Measurements from ENCODE around the gene CCDC91. TPM values are rescaled to one million over a fixed set of nuclear protein-coding genes. Genes with fewer than 3 reads are reported as not detected.

The CCDC91 gene
- polyA plus RNA-seq, 3 donors = 6.3 to 18.1 (median 15.6) TPM

DNA sequence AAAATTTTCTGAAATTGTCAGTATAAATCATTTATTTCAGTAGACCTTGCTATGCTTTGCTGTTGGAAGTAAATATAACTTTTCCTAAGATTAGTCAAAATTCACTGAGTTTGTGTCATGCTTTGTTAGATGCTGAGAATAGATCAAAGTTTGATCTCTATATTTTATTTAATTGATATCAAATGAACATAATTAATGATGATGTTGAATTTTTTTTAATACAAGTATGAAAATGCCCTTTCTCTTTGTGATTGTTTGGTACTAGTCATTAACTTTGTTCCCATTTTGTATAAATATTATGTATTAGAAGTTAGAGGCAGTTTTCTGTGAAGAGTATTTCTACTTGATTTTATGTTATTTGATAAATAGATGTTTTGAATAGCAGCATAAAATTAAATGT, 45.7 kb downstream of the CCDC91 start:
- H3K4me3 ChIP-seq (replicated peaks in 1 of 3; ENCODE audit: low read depth in 2 of 3, low read length in 3 of 3) = no peak overlapping the region
- H3K27me3 ChIP-seq (ENCODE audit: control insufficient read depth in 2 of 2, insufficient read depth in 2 of 2, low read length in 2 of 2) = no peaks in the 10 kb centered on the region
- H3K4me2 ChIP-seq (replicated peaks; ENCODE audit: extremely low read depth, low read length, poor library complexity, severe bottlenecking) = no peak overlapping the region
- DNase-seq = no peak
- no peaks in the 10 kb centered on the region for H3K9me3 ChIP-seq (replicated peaks in 1 of 2; ENCODE audit: control insufficient read depth in 1 of 2, insufficient read depth in 1 of 2, low read length in 2 of 2)
- H4K20me1 ChIP-seq (ENCODE audit: insufficient read depth, low read length) = peaks cover 4% of the 10 kb centered on the region
- H3K36me3 Mint-ChIP-seq = peaks cover 0 to 2% of the 10 kb centered on the region in 2 donors
- H3K36me3 ChIP-seq (replicated peaks in 1 of 2; ENCODE audit: control insufficient read depth in 1 of 2, insufficient read depth in 2 of 2, low read length in 2 of 2) = no peaks in the 10 kb centered on the region
- intact Hi-C loops (cut with micrococcal nuclease) = no loop called here
- no peak overlapping the region for H3K27ac ChIP-seq (ENCODE audit: low read depth in 1 of 2, low read length in 2 of 2)
- no peak overlapping the region for H3K9ac ChIP-seq (ENCODE audit: insufficient read depth, low read length, poor library complexity, severe bottlenecking)
- no peak overlapping the region for H3K4me3 Mint-ChIP-seq
- H3K9me3 Mint-ChIP-seq = peaks cover 0 to 2% (median 0%) of the 10 kb centered on the region in 7 donors
- TF ChIP-seq CTCF (IDR thresholded peaks at IDR 0.05) = no peak
- no peak overlapping the region for H2AFZ ChIP-seq (ENCODE audit: insufficient read depth, low read depth, low read length, poor library complexity, severe bottlenecking)
- H3K79me2 ChIP-seq (ENCODE audit: insufficient read depth, low read length) = peaks cover 3% of the 10 kb centered on the region
- H3K27ac Mint-ChIP-seq = no peak overlapping the region
- no peaks in the 10 kb centered on the region for H3K4me1 Mint-ChIP-seq
- H3K4me1 ChIP-seq (ENCODE audit: control insufficient read depth in 1 of 2, insufficient read depth in 2 of 2, low read length in 2 of 2) = no peaks in the 10 kb centered on the region
- H3K27me3 Mint-ChIP-seq (ENCODE audit: low read depth in 3 of 3) = no peaks in the 10 kb centered on the region

GRCh38 chr12:28237423-28237822, 47.2 kb downstream of the CCDC91 start:
- DNase-seq = no peak
- H3K9me3 ChIP-seq (replicated peaks in 1 of 2; ENCODE audit: control insufficient read depth in 1 of 2, insufficient read depth in 1 of 2, low read length in 2 of 2) = no peaks in the 10 kb centered on the region
- H3K36me3 ChIP-seq (replicated peaks in 1 of 2; ENCODE audit: control insufficient read depth in 1 of 2, insufficient read depth in 2 of 2, low read length in 2 of 2) = no peaks in the 10 kb centered on the region
- H4K20me1 ChIP-seq (ENCODE audit: insufficient read depth, low read length) = peaks cover 4% of the 10 kb centered on the region
- peaks cover under 1% of the 10 kb centered on the region for H3K79me2 ChIP-seq (ENCODE audit: insufficient read depth, low read length)
- H2AFZ ChIP-seq (ENCODE audit: insufficient read depth, low read depth, low read length, poor library complexity, severe bottlenecking) = no peak overlapping the region
- no peak for TF ChIP-seq CTCF (IDR thresholded peaks at IDR 0.05)
- H3K4me1 Mint-ChIP-seq = no peaks in the 10 kb centered on the region
- H3K4me3 ChIP-seq (replicated peaks in 1 of 3; ENCODE audit: low read depth in 2 of 3, low read length in 3 of 3) = no peak overlapping the region
- H3K9ac ChIP-seq (ENCODE audit: insufficient read depth, low read length, poor library complexity, severe bottlenecking) = no peak overlapping the region
- no peaks in the 10 kb centered on the region for H3K36me3 Mint-ChIP-seq
- no peak overlapping the region for H3K27ac ChIP-seq (ENCODE audit: low read depth in 1 of 2, low read length in 2 of 2)
- intact Hi-C loops (cut with micrococcal nuclease) = no loop called here
- H3K4me2 ChIP-seq (replicated peaks; ENCODE audit: extremely low read depth, low read length, poor library complexity, severe bottlenecking) = no peak overlapping the region
- peaks cover 0 to 5% (median 2%) of the 10 kb centered on the region in 7 donors for H3K9me3 Mint-ChIP-seq
- H3K27me3 Mint-ChIP-seq (ENCODE audit: low read depth in 3 of 3) = no peaks in the 10 kb centered on the region
- no peak overlapping the region for H3K4me3 Mint-ChIP-seq
- no peaks in the 10 kb centered on the region for H3K4me1 ChIP-seq (ENCODE audit: control insufficient read depth in 1 of 2, insufficient read depth in 2 of 2, low read length in 2 of 2)
- no peak overlapping the region for H3K27ac Mint-ChIP-seq
- no peaks in the 10 kb centered on the region for H3K27me3 ChIP-seq (ENCODE audit: control insufficient read depth in 2 of 2, insufficient read depth in 2 of 2, low read length in 2 of 2)

Data from CD14-positive monocyte (primary cell).